ENCODE results near the gene ITSN1.

DNA sequence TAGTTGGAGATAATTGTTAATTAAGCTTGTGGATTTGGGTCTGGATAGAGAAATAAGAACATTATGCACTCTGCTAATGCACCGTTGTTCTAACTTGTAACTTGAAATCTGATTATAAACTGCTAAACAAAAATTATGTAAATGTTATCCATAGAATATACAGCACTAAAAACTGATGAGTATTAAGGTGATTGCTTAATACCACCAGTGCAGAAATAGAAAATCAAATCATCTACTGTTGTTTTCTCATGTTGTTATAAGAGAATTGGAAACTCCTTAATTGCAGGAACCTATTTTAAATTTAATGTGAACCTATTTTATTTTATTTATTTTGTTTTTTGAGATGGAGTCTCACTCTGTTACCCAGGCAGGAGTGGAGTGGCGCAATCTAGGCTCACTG is 125.7 kb downstream of the ITSN1 start:
- TF ChIP-seq, protein P1, sequence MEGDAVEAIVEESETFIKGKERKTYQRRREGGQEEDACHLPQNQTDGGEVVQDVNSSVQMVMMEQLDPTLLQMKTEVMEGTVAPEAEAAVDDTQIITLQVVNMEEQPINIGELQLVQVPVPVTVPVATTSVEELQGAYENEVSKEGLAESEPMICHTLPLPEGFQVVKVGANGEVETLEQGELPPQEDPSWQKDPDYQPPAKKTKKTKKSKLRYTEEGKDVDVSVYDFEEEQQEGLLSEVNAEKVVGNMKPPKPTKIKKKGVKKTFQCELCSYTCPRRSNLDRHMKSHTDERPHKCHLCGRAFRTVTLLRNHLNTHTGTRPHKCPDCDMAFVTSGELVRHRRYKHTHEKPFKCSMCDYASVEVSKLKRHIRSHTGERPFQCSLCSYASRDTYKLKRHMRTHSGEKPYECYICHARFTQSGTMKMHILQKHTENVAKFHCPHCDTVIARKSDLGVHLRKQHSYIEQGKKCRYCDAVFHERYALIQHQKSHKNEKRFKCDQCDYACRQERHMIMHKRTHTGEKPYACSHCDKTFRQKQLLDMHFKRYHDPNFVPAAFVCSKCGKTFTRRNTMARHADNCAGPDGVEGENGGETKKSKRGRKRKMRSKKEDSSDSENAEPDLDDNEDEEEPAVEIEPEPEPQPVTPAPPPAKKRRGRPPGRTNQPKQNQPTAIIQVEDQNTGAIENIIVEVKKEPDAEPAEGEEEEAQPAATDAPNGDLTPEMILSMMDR (IDR thresholded peaks at IDR 0.05): no peak
- TF ChIP-seq POLR2AphosphoS5 (IDR thresholded peaks at IDR 0.05; ENCODE audit: low read depth, low read length) (no peak), SIN3A (IDR thresholded peaks at IDR 0.05; ENCODE audit: borderline replicate concordance, insufficient read depth, low read depth, low read length) (no peak), TCF7L2 (IDR thresholded peaks at IDR 0.05; ENCODE audit: low read depth, low read length) (no peak)
- TF ChIP-seq, protein P2, sequence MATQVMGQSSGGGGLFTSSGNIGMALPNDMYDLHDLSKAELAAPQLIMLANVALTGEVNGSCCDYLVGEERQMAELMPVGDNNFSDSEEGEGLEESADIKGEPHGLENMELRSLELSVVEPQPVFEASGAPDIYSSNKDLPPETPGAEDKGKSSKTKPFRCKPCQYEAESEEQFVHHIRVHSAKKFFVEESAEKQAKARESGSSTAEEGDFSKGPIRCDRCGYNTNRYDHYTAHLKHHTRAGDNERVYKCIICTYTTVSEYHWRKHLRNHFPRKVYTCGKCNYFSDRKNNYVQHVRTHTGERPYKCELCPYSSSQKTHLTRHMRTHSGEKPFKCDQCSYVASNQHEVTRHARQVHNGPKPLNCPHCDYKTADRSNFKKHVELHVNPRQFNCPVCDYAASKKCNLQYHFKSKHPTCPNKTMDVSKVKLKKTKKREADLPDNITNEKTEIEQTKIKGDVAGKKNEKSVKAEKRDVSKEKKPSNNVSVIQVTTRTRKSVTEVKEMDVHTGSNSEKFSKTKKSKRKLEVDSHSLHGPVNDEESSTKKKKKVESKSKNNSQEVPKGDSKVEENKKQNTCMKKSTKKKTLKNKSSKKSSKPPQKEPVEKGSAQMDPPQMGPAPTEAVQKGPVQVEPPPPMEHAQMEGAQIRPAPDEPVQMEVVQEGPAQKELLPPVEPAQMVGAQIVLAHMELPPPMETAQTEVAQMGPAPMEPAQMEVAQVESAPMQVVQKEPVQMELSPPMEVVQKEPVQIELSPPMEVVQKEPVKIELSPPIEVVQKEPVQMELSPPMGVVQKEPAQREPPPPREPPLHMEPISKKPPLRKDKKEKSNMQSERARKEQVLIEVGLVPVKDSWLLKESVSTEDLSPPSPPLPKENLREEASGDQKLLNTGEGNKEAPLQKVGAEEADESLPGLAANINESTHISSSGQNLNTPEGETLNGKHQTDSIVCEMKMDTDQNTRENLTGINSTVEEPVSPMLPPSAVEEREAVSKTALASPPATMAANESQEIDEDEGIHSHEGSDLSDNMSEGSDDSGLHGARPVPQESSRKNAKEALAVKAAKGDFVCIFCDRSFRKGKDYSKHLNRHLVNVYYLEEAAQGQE (IDR thresholded peaks at IDR 0.05; ENCODE audit: insufficient read depth in 1 of 2, low read depth in 2 of 2, low read length in 1 of 2): no peak
